Cerebellar cortex (tissue), 1 donor: ENCODE measurements around the gene LRCOL1.

Source experiments
- DNase-seq: peaks from one replicate; pipeline ENCODE4 v3.0.0-alpha.2; 2015; ENCODE audit warnings: low spot score

Gene LRCOL1

DNA sequence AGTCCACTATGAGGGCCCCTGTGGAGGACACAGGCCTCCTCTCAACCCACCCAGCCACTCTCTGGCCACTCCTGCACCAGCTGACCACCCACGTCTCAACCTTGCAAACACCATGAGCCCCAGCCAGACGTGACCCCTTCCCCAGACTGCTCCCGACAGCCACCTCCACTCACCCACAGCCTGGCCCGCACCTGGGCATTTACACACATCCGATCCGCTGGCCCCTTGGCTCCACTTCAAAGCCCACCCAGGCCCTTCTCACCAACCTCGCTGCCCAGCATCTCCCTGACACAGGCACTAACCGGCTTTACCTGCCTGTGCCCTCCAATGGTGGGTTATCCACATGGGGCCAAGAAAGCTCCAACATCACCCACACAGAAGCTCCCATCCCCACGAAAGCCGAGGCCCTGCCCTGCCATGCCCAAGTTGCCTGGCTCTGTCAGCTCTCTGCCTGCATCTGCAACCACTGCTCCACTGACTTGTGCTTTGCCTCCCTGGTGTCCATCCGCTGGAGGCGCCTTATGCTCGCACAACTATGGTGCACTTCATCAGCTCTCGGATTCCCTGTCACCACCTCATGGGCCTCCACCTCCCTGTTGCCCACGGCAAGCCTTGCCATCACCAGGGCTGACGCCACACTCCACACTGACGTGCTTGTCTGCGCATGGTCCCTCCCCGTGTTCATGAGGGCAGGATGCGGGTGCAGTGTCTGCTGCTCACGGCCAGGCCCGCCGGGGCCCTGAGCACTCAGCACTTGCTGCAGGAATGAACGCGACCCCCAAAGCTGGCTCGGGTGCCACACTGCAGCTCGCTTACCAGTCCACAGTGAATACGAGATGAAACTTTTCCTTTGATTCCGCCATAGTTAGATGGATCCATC is 24.9 kb upstream of the LRCOL1 start:
- DNase-seq = no peak

DNA sequence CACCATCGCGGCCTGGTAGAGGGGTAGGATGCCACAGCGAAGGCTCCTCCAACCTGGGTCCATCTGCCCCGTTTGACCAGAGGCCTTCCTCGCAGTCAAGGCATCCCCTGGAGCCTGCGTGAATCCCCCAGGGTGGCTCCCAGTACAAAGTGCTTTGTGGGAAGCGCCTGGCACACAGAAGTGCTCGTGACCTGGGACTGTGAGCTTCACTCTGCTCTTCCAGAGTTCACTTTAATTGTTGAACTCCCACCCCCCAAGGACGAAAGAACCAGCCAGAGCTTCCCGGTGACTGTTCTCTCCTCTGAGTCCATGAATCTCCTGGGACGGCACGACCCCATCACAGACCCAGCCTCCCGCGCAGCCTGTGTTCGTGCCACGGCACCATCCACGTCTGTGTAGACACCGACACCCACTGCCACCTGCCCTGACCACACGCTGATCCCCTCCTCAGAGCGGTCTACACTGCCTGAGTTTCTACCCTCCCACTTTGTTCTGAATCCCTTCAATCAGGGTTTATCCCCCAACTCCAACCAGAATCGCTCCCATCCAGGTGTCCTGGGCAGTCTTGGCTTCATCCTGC is 24.1 kb upstream of the LRCOL1 start:
- DNase-seq = no peak

DNA sequence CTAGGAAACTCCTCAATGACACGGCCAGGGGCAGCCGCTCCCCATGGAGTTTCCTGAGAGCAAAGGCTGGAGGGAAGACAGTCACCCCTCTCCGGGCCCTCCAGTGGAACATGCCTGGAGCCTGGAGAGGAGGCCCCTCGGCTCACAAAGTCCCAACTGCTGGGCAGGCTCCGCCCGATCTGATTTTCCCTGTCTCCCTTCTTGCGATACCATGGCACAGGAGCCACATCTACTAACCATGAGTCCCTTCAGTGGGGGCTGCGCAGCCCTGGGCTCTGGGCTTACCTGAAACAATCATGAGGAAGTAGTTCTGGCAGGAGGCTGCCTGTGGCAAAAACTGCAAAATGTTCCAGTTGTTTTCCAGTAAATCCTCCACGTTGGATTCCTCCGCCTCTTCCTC is 23.5 kb upstream of the LRCOL1 start:
- DNase-seq = no peak

DNA sequence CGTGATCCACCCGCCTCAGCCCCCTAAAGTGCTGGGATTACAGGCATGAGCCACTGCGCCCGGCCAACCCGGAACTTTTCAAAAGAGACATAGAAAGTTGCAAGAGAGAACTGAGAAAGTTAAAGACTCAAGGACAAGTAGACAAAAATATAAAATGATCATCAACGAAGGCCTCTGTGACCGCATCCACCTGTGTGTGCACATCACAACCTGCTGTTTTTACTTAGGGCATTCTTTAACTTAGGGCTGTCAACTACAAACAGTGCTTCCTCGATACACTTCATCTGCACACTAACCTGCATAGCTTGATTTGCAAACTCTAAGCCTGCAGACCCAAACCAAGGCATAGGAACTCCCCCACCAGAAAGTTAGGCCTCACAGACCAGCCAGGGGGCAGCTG is 23.0 kb upstream of the LRCOL1 start:
- DNase-seq = no peak

DNA sequence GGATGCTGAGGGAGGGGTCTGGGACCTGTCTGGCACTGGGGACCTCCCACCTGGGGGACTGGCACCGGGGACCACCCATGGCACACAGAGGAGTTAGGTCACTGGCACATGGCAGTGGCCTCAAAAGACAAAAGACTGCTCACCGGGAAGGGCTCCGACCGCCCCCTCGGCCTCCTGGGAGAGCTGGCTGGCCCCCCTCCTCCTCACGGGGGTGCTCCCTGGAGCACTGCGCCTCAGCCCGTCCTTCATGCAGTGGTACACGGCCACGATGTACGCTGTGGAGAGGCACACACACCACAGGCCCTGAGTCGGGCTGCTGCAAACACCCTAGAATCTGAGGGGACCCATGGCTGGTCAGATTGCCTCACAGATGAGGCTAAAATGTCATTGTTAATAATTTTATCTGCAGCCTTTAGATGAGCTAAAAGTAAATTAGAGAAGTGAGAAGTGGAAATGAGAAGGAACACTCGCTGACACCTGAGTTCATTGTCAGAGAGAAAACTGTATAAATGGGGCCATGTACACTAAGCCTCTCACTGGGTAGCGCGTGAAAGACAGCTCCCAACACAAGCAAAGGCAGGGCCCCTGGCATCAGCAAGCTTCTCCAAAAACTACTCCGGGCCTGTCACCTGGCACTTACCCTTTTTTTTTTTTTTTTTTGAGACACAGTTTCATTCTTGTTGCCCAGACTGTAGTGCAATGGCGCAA is 22.3 kb upstream of the LRCOL1 start:
- DNase-seq = no peak

DNA sequence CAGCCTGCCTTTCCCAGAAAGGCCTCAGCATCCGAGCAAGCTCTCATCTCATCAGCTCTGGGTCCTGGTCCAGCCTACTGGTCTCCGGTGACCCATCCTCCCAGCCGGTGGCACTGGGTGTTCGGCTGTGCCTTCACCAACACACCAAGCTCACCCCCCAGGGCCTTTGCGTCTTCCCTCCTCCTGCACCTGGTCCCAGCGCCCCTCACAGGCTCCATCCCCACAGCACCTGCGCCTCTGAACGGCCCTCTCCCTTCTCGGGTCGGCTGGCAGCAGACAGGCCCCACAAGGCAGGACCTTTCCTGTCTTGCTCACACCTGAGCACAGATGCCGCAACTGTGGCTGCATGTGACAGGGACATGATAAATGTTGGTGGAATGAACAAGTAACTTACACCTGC is 21.3 kb upstream of the LRCOL1 start:
- DNase-seq = no peak

DNA sequence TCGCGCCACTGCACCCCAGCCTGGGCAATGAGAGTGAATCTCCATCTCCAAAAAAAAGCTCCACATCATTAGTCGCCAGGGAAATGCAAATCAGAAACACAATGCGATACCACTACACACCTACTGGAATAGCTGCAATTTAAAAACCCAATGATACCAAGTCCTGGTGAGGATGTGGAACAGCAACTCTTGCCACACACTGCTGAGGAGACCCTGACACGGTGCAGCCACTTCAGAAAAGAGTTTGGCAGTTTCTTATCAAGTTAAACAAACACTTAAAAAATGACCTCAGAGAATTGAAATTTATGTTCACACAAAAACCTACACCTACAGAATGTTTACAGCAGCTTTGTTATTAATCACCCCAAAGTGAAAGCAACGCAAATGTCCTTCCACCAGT is 20.3 kb upstream of the LRCOL1 start:
- DNase-seq = no peak

DNA sequence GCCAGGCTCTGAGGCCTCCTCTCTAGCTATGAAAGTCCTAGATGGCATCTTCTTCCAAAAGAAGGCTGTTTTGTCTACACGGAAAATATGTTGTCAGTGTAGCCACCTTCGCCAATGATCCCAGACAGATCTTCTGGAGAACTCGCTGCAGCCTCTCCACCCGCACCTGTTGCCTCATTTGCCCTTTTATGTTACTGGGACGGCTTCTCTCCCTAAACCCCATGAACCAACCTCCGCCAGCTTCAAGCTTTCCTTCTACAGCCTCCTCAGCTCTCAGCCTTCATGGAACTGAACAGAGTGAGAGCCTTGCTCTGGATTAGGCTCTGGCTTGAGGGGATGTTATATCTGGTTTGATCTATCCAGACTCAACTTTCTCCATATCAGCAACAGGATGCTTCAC is 18.9 kb upstream of the LRCOL1 start:
- no peak for DNase-seq

DNA sequence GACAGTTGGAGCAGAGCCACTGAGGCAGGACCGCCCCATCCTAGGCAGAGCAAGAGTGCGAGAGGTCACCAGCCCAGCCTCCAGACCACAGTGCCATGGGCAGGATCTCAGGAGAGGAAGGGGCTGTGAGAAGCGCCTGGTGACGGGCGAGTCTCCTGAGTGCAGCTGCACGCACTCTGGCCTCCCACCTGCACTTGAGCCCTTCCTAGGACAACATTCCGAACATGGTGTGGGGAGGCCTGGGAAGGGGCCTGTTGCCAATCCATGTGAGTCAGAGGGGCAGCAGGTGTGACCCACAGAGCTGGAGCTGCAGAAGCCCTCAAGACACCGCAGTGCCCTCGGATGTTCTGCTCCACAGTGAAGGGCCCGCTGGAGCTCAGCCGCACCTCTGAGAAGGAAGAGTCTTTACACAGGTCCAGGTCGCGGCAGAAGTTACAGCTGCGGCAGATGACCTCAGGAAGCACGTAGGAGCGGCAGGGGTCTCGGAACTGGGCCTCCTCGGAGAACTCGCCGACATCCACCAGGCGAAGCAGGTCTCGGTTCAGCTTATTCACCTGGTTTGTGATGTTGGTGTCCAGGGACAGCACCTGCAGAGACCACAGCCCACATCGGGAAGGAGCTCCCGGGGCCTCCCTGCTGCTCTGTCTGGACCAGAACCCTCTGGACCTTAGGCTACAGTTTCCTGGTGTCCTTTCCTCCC is 15.5 kb upstream of the LRCOL1 start:
- no peak for DNase-seq

DNA sequence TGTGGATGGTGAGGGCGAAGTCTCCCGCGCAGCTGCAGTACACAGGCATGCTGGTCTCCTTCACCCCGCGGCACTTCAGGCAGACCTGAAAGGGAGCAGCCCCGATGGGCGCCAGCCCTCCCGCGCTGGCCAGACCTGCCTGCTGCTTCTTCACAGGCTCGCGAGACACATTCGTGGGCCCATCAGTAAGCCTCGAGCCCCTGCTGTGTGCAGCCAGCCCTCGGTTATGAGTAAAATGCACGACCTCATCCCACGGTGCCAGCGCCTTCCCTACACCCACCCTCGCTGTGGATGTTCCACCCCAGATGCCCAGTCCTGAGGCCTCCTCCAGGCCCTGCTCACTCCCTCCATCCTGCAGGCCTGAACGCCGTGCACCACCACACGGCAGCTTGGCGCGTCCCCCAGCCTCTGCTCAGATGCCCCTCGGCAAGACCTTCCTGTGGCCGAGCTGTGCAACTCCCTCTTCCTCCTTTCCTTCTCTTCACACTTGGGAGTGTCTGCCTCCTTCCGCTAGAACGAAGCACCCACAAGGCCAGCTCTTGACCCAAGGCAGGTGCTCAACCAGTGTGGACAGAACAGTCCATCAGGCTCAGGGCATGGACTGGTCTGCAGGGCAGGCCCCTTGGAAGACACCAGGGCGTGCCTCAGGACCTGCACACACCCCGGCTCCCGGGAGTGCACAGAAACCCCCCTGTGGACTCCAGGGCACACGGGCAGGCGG is 14.7 kb upstream of the LRCOL1 start:
- DNase-seq = no peak

DNA sequence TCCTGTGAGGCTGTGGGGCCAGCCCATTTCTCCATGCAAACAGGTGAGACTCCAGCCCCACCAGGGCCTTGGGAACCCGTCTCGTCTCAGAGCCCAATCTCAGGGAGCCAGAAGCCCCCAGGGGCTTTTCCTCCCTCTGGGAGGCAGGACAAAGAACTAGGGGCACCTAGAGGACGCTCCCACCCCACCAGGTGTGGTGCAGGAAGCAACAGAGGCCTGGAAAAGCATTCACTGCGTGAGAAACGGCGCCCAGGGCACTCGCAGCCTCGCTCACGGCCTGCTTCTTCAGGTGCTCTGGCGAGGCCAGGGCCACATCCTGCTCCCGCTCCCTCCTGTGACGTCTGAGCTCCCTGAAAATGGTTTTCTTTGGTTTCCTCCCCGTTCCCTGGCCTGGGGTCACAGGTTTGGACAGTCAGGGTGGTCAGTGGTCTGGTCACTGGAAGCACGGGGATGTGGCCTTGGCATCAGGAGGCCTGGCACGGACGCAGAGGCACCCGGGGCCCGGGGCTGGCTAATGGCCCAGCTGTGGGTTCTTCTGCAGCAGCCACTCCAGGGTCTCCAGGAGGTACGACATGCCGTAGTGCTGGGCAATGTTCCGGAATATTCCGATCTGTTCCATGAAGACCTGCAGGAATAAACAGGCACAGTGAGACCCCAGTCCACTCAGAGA is 13.9 kb upstream of the LRCOL1 start:
- no peak for DNase-seq

DNA sequence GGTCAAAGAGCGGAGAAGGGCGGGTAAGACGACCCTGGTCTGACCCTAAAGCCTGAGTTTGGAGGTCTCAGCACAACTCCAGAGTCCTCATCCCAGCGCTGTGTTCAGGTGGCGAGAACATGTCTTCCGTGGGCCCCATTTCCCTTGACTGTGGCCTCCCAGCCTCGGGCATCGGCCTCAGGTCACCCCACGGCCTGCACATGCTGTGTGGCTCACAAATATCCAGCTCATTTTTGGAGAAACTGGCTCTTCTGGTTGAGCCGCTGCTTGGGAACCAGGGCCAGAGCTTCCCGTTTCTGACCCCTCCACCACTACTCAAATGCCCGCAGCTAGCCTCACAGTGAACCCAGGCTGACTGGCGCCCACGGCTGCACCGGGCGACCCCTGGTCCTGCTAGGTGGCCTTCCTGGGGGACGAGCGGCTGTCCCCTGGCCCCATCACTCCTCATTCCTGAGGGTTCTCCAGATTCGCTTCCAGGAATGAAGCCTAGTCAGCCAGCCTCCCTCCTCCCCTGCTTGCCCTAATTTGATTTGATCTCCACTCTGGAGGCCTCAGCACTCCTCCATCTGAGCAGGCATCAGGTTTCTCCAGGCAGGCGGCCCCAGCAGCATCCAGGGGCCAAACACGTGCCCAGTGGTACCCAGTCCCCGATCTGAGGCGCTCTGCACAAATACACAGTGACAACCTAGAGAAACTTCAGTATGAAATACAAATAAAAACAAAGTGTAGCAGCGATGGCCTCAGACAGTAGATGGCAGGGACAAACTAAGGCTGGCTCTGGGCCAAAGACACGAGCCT is 12.9 kb upstream of the LRCOL1 start:
- DNase-seq = no peak

DNA sequence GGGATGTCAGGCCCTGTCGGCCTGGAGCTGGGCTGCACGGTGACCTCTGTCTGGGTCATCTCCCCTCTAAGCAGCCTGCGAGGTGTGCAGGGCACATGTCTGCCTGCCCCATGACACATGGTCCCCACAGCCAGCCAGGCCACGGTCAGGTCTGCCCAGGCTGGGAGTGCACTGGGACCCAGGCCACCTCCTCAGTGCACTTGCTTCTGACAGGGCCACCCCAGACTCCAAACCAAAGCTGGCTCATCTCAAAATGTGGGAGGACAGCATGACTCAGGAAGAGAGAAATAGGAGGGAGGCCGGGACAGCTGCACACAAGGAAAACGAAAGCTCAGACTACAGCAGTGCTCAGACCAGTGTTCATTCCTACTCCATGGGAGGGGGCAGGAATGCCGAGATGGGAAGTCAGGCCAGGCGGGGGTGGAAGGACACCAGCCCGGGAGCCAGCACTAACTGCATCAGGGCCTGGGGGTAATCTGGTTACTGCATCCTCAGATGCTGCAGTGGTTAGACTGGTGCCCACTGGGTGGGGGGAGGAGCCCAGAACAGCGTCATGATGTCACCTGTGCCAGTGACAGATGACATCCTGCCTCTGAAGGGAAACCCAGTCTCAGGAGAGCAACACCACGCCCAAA is 12.2 kb upstream of the LRCOL1 start:
- no peak for DNase-seq

DNA sequence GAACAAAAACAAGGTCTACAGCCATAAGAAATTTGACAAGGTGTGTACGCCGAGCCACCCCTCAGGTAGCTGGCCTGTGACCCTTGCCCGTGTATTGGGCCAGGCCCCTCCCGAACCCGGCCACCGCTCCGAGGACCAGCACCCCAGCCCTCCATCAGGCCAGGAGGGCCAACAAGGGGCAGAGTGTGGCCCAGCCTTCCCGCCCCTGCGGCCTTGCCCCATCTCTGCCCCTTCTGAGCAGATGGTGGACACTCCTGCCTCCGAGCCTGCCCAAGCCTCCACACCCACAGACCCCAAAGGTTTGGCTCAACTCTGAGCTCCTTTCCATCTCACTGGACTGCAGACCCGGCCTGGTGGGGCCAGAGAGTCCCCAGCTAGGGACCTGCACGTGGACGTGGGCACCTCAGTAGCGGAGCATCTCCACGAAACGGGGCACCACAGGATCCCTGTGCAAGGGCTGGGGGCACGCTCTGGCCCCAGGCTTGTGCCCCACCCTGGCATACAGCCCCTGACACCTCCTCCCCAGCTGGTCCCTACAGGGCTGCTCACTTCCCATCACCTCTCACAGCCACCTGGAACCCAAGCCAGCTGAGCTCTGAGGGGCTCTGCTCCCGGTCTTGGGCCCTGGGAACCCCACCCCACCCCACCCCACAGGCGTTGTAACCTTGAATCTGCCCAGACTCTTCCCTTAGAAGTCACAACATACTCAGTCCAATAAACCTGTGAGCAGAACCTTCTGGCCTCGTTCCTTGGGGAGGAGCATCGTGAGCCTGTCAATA is 11.5 kb upstream of the LRCOL1 start:
- DNase-seq = no peak

DNA sequence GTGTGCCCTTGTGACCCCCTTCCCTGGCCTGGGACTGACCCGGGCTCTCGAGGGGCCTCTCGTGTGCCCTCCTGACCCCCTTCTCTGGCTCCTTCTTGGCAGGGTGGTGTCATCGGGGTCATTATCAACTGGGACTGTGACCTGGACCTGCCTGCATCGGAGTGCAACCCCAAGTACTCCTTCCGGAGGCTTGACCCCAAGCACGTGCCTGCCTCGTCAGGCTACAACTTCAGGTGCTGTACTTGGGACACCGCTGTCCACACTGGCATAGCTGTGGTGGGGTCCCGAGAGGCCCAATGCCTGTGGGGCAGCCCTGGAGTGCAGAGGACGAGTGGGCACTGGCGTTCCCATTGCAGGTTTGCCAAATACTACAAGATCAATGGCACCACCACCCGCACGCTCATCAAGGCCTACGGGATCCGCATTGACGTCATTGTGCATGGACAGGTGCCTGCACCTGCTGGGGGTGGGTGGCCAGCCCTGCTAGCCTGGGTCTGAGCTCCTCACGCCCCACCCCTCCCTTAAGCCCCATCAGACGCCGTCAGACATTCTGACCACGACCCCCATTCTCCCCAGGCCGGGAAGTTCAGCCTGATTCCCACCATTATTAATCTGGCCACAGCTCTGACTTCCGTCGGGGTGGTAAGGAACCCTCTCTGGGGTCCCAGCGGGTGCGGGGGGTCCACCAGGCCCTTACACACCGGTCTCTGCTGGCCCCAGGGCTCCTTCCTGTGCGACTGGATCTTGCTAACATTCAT is 10.7 kb upstream of the LRCOL1 start:
- no peak for DNase-seq

DNA sequence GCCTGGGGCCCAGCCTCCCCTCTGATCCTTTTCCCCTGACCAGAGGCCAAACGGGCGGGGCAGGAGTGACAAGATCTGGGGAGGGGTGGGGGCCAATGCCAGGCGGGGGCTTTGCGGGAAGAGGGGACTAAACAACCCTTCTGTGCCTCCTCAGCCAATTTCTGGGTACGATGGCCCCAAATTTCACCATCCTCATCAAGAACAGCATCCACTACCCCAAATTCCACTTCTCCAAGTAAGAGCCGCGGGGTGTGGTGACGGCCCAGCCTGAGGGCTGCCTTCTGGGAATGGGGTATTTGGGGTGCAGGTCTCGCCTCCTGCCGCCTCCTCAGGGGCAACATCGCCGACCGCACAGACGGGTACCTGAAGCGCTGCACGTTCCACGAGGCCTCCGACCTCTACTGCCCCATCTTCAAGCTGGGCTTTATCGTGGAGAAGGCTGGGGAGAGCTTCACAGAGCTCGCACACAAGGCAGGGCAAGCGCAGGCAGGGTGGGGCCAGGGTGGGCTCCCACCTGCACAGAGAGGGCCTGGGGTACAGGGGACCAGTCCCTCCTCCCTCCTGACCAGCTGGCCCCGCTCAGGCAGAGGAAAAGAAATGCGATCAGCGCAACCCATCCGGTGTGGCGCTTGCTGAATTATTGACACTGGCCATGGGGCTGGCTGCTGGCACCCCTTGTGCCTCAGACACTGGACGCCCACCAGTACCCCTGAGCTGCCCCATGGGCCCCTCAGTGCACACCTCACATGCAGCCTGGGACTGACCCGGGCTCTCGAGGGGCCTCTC is 9.9 kb upstream of the LRCOL1 start:
- no peak for DNase-seq

DNA sequence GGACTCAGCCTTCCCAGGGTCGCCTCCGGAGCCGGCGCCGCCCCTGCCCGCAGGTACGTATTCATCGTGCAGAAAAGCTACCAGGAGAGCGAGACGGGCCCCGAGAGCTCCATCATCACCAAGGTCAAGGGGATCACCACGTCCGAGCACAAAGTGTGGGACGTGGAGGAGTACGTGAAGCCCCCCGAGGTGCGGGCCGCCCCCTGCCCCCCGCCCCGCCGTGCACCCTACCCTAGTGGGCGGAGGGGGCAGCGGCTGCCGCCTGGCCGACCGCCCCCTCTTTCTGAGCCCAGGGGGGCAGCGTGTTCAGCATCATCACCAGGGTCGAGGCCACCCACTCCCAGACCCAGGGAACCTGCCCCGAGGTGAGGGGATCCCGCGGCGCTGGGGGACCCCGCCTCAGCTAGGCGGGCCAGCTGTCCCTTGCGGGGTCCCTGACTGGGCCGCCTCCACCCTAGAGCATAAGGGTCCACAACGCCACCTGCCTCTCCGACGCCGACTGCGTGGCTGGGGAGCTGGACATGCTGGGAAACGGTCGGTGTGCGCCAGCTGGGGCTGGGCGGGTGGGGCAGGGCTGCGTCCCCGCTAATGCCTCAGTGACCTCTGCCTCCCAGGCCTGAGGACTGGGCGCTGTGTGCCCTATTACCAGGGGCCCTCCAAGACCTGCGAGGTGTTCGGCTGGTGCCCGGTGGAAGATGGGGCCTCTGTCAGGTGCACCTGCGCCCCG is 9.2 kb upstream of the LRCOL1 start:
- no peak for DNase-seq
